Karpas-422 (cell line): ENCODE data around the gene PRKCG. TPM values are rescaled to one million over a fixed set of nuclear protein-coding genes. Genes with fewer than 3 reads are reported as not detected.

Source experiments
- DNase-seq: peaks from one replicate; pipeline ENCODE4 v3.0.0-alpha.2; 2015
- H2AFZ ChIP-seq: fragments of 200-600 bp; sonication (generic); 2 replicates; pipeline ENCODE4 v1.6.1; 2014; ENCODE audit warnings: antibody characterized with exemption, low read length, mixed read lengths
- H3K27ac ChIP-seq: fragments of 200-600 bp; sonication (generic); 2 replicates; pipeline ENCODE4 v1.5.1; 2014; ENCODE audit warnings: mild to moderate bottlenecking, low read length, moderate library complexity
- H3K27me3 ChIP-seq: fragments of 200-600 bp; sonication (generic); 2 replicates; pipeline ENCODE4 v1.6.1; 2014; ENCODE audit warnings: low read length, mixed read lengths
- H3K36me3 ChIP-seq: fragments of 200-600 bp; sonication (generic); 2 replicates; pipeline ENCODE4 v1.6.1; 2014; ENCODE audit warnings: low read length, mixed read lengths; ENCODE audit not compliant: insufficient read depth
- H3K4me1 ChIP-seq: fragments of 200-600 bp; sonication (generic); 2 replicates; pipeline ENCODE4 v1.6.1; 2014; ENCODE audit warnings: mild to moderate bottlenecking, low read length, mixed read lengths
- H3K4me2 ChIP-seq: fragments of 200-600 bp; sonication (generic); 2 replicates; pipeline ENCODE4 v1.6.1; 2014; ENCODE audit warnings: low read length, low read depth, mild to moderate bottlenecking; ENCODE audit not compliant: poor library complexity, severe bottlenecking
- H3K4me3 ChIP-seq: fragments of 200-600 bp; sonication (generic); 2 replicates; pipeline ENCODE4 v1.5.1; 2014; ENCODE audit warnings: mild to moderate bottlenecking, antibody characterized with exemption, low read length, mixed read lengths
- H3K79me2 ChIP-seq: fragments of 200-600 bp; sonication (generic); 2 replicates; pipeline ENCODE4 v1.6.1; 2014; ENCODE audit warnings: mild to moderate bottlenecking, low read length, mixed read lengths
- H3K9ac ChIP-seq: fragments of 200-600 bp; sonication (generic); 2 replicates; pipeline ENCODE4 v1.6.0; 2014; ENCODE audit warnings: low read length
- H3K9me2 ChIP-seq: fragments of 200-600 bp; sonication (generic), shearing (Covaris generic); replicated peaks from 2 replicates; pipeline ENCODE4 v1.6.0; 2014; ENCODE audit warnings: mild to moderate bottlenecking, low read length, moderate library complexity; ENCODE audit not compliant: insufficient read depth
- H3K9me3 ChIP-seq: fragments of 300-700, 200-600 bp; sonication (generic); 2 replicates; pipeline ENCODE4 v1.6.1; 2014; ENCODE audit warnings: low read length, mixed read lengths
- H4K20me1 ChIP-seq: fragments of 200-600 bp; sonication (generic); 2 replicates; pipeline ENCODE4 v1.6.1; 2014; ENCODE audit warnings: mild to moderate bottlenecking, antibody characterized with exemption, low read length, low read depth; ENCODE audit not compliant: insufficient read depth
- total RNA-seq: library from RNA; depleted of rRNA; stranded (reverse); fragments of >200 nt; shearing (Covaris generic); gene quantifications from 2 replicates; pipeline ENCODE4 v1.2.3, GENCODE V29; 2014; ENCODE audit warnings: low replicate concordance

PRKCG gene
- total RNA-seq, 1 experiment from 2014 or later: not detected

DNA sequence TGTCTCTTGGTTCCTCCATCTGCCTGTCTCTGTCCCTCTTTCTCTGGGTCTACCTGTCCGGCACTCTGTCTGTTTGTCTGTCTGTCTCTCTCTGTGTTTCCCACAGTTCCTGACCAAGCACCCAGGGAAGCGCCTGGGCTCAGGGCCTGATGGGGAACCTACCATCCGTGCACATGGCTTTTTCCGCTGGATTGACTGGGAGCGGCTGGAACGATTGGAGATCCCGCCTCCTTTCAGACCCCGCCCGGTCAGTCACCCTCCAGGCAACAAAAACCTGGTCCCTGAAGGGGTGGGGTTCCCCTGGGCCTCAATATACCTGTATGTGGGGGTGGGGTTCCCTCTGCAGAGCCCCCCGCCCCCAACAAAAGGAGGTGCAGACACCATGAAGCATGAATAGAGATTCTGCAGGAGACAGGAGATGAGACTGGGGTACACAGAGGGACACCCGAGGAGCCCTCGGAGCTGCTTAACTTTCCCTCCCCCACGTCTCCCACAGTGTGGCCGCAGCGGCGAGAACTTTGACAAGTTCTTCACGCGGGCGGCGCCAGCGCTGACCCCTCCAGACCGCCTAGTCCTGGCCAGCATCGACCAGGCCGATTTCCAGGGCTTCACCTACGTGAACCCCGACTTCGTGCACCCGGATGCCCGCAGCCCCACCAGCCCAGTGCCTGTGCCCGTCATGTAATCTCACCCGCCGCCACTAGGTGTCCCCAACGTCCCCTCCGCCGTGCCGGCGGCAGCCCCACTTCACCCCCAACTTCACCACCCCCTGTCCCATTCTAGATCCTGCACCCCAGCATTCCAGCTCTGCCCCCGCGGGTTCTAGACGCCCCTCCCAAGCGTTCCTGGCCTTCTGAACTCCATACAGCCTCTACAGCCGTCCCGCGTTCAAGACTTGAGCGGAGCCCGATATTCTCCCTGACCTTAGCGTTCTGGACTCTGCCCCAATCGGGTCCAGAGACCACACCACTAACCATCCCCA lies 24.5 kb downstream of the PRKCG start:
- DNase-seq: peak; percentile 88
- Histone ChIP-seq H3K9me2 (no peaks in the 10 kb centered on the region), H3K4me2 (no peak overlapping the region), H3K79me2 (no peaks in the 10 kb centered on the region), H3K27ac (no peak overlapping the region), H3K36me3 (no peaks in the 10 kb centered on the region), H3K4me3 (no peak overlapping the region), H2AFZ (no peak overlapping the region), H3K4me1 (no peaks in the 10 kb centered on the region), H3K27me3 (no peaks in the 10 kb centered on the region), H3K9ac (no peak overlapping the region), H4K20me1 (peaks cover 6% of the 10 kb centered on the region; the same call in 1 of the 2 replicates), H3K9me3 (no peaks in the 10 kb centered on the region)

DNA sequence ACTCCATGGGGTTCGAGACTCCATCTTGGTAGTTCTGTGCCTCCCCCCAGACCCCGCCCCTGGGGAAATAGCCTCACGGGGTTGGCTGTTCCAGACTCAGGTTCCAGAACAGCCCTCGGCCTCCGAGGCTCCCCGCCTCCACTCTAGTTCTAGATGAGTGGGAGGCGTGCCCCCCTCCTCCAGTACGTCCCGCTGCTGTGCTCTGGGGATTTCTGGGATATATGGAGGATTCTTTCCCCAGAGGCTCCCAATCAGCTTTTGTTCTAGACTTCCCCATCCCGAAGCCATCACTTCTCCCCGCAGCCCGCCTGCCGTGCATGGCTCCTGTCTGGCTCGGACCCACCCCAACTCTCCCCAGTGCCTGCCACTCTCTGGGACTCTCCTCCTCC lies 25.2 kb downstream of the PRKCG start:
- Histone ChIP-seq H3K79me2 (no peaks in the 10 kb centered on the region), H4K20me1 (peaks cover 6% of the 10 kb centered on the region; the same call in 1 of the 2 replicates), H3K27me3 (no peaks in the 10 kb centered on the region)

DNA sequence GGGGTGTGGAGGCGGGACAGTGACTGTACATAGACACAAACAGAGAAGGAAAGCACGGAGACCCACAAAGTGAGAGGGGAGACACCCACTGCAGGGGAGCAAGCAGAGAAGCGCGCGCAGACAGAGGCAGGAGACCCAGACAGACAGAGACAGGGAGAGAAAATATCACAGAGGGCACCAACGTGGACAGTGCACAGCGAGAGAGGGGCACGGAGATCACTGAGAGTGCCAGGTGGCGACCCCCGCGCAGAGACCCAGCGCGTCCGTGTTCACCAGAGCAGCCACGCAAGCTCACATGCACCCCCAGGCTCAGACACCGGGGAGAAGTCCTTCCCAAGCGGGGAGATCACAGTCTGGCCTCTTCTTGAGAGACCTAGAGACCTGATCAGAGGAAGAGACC lies 25.7 kb downstream of the PRKCG start:
- Histone ChIP-seq H3K4me3 (no peak overlapping the region), H3K27me3 (no peaks in the 10 kb centered on the region), H3K9me3 (no peaks in the 10 kb centered on the region), H3K4me1 (no peaks in the 10 kb centered on the region), H3K79me2 (no peaks in the 10 kb centered on the region), H3K4me2 (no peak overlapping the region), H3K36me3 (no peaks in the 10 kb centered on the region), H3K9ac (no peak overlapping the region), H2AFZ (no peak overlapping the region), H3K9me2 (no peaks in the 10 kb centered on the region), H3K27ac (no peak overlapping the region), H4K20me1 (peaks cover 6% of the 10 kb centered on the region; the same call in 1 of the 2 replicates)
- peak; percentile 37 for DNase-seq

More for the DNA sequence above, 25.2 kb downstream of the PRKCG start:
- Histone ChIP-seq H3K27ac (no peak overlapping the region), H3K9me2 (no peaks in the 10 kb centered on the region), H3K36me3 (no peaks in the 10 kb centered on the region), H3K9ac (no peak overlapping the region), H3K4me1 (no peaks in the 10 kb centered on the region), H2AFZ (no peak overlapping the region), H3K4me3 (no peak overlapping the region), H3K4me2 (no peak overlapping the region), H3K9me3 (no peaks in the 10 kb centered on the region)
- no peak for DNase-seq

DNA sequence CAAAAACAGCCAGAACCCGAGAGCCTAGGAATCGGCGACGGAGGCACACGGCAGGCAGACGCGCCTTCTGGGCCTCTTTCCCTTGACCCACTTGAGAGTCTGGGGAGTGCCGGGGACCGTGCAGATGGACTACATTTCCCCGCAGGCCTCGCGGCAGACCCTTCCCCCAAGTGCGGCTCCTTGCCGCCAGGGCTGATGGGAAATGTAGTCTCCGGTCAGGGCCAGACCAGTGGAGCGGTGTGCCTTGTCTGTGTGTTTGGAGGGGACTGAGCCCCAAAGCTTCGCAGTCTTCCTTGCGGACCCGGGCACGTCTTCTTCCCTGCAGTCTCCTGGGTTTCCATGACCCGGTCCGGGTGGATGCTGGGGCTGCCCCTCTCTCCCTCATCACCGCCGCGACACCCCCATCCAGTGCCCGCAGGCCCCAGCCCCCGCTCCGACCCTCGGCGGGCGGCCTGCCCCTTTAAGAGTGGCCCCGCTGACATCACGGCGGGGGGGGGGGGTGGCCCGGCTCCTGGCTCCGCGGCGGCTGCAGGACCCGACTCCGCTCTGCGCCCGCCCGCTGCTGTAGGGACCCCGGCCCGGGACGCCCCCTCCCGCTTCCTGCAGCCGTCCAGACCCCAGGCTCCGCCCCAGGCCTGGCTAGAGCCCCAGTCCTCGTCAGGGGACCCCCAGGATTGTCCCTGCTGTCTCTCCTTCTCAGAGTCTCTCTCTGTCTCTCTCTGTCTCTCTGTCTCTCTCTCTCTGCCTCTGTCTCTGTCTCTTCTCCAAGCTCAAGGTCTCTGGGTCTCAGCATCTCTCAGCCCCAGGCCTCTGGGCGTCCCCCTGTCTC lies 26.3 kb downstream of the PRKCG start:
- Histone ChIP-seq H3K27ac (no peak overlapping the region), H3K36me3 (no peaks in the 10 kb centered on the region), H3K4me1 (no peaks in the 10 kb centered on the region), H3K9me2 (no peaks in the 10 kb centered on the region), H2AFZ (no peak overlapping the region), H3K4me3 (no peak overlapping the region), H3K4me2 (no peak overlapping the region), H3K27me3 (no peaks in the 10 kb centered on the region), H3K9ac (no peak overlapping the region), H3K79me2 (no peaks in the 10 kb centered on the region), H3K9me3 (no peaks in the 10 kb centered on the region), H4K20me1 (peaks cover 6% of the 10 kb centered on the region; the same call in 1 of the 2 replicates)
- peak; percentile 68 for DNase-seq

DNA sequence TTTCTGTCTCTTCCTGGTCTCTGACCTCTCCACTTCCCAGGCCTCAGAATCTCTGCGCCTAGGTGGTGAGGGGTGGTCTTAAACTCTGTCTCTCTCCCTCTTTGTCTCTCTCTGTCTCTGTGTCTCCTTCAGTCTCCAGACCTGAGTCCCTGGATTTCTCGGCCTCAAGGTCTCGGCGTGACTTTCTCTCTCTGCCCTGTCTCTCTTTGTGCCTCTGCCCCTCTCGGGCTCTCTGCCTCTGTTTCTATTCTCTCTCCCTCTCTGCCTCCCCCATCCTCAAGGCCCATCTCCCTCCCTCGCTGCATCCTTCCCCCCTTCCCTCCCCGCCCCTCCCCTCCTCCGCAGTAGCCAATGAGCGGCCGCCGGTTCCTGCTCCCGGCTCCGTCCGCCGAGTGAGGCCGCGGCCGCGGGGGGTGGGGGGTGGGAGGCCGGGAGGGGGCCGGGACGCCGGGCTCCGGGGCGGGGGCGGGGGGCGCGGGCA lies 27.0 kb downstream of the PRKCG start, which contains the start of gene CACNG7:
TSS of gene CACNG7 (plus strand) at position 344 of the 481 bp plus-strand sequence. CDS start 3,554 bp downstream, outside the sequence.
- Histone ChIP-seq H3K9me3 (no peaks in the 10 kb centered on the region), H3K27me3 (no peaks in the 10 kb centered on the region), H3K4me1 (no peaks in the 10 kb centered on the region), H3K27ac (no peak within 1 kb of the TSS), H4K20me1 (peaks cover 6% of the 10 kb centered on the region; the same call in 1 of the 2 replicates), H2AFZ (no peak within 1 kb of the TSS), H3K36me3 (no peaks in the 10 kb centered on the region), H3K4me2 (no peak within 1 kb of the TSS), H3K9ac (no peak within 1 kb of the TSS), H3K79me2 (no peaks in the 10 kb centered on the region), H3K4me3 (no peak within 1 kb of the TSS), H3K9me2 (no peaks in the 10 kb centered on the region)
- DNase-seq: peak; percentile 12

DNA sequence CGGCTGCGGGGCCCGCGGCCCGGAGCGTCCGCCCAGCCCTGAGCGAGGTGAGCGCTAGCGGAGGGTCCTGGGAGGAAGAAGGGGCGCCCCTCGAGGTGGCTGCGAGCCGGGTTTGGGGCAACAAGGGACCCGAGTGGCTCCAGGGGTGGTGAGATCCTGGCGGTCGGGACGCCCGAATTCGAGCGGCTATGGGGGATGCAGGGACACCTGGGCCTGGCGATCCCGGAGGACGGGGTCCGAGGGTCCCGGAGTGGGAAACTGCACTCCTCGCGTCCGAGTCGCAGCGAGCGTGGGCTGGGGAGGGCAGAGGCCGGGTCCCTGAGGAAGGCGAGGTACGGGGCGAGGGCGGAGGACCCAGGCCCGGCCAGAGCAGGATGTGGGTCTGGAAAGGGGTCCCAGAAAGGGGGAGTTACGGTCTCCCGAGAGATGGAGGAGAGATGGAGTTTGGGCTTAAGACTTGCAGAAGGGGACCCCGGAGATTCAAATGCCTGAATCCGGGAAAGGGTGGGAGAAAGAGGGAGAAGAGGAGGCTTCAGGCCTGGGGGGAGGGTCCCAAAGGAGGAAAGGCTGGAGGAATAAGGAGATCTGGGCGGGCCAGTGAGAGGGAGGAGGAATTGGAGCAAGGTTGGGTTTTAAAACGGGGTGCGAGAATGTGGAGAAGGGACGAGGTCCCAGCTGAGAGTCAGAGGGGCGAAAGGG lies 27.6 kb downstream of the PRKCG start:
- Histone ChIP-seq H3K4me2 (no peak overlapping the region), H3K9ac (no peak overlapping the region), H2AFZ (no peak overlapping the region), H3K4me3 (no peak overlapping the region), H3K27me3 (no peaks in the 10 kb centered on the region), H3K4me1 (no peaks in the 10 kb centered on the region), H3K9me3 (no peaks in the 10 kb centered on the region), H4K20me1 (peaks cover 6% of the 10 kb centered on the region; the same call in 1 of the 2 replicates), H3K36me3 (no peaks in the 10 kb centered on the region), H3K9me2 (no peaks in the 10 kb centered on the region), H3K79me2 (no peaks in the 10 kb centered on the region), H3K27ac (no peak overlapping the region)
- DNase-seq: peak; percentile 23

DNA sequence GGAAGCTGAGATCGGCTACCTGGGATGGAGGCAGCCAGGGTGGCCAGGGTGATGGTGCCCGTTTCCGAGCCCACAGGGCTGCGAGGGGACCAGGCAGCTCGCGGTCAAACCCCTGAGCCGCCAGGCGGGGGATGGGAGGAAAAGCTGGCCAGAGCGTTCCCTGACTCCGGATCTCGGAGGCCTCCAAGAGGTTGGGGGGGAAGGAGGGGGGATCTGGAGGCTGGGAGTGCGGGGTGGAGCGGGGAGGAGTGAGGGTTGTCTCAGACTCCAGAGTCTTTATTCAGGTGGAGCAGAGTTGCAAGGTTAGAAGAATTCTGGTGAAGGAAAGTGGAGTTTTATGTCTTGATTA lies 28.1 kb downstream of the PRKCG start:
- Histone ChIP-seq H3K9ac (no peak overlapping the region), H3K9me2 (no peaks in the 10 kb centered on the region), H3K36me3 (no peaks in the 10 kb centered on the region), H3K4me2 (no peak overlapping the region), H3K9me3 (no peaks in the 10 kb centered on the region), H3K79me2 (no peaks in the 10 kb centered on the region), H3K4me3 (no peak overlapping the region), H3K27me3 (no peaks in the 10 kb centered on the region), H3K4me1 (no peaks in the 10 kb centered on the region), H3K27ac (no peak overlapping the region), H2AFZ (no peak overlapping the region), H4K20me1 (peaks cover 6% of the 10 kb centered on the region; the same call in 1 of the 2 replicates)
- DNase-seq: no peak
